Omental fat pad (tissue), 4 donors: ENCODE results near the gene TANGO6. TPM values are rescaled to one million over a fixed set of nuclear protein-coding genes. Genes with fewer than 3 reads are reported as not detected.

Experiments used
- ATAC-seq: fragments of 150-250 bp; one replicate; pipeline ENCODE4 v1.9.1; 2016; ENCODE audit warnings: mild to moderate bottlenecking, moderate library complexity; ENCODE audit not compliant: low FRiP score
- DNase-seq: peaks from one replicate; pipeline ENCODE4 v3.0.0-alpha.2; 2019; ENCODE audit warnings: low spot score
- total RNA-seq, 4 donors: library from RNA; depleted of rRNA; stranded (reverse); fragments of >200 nt; gene quantifications; one replicate each; pipeline ENCODE4 v1.1.0, GENCODE V29; 2016
- TF ChIP-seq, protein P1 (sequence below), 3 donors: fragments of 450-650 bp; IDR thresholded peaks; one replicate each; pipeline ENCODE4 v1.5.1; 2016 to 2017; ENCODE audit warnings: antibody characterized with exemption in 3 of 3, mild to moderate bottlenecking in 3 of 3, moderate library complexity in 2 of 3

TANGO6 gene
- total RNA-seq, 4 donors from 2014 or later, result 15.1 to 26.2 (median 19.8) TPM

GRCh38 chr16:69078073-69078472 lies 234.7 kb downstream of the TANGO6 start:
- TF ChIP-seq, protein P1, sequence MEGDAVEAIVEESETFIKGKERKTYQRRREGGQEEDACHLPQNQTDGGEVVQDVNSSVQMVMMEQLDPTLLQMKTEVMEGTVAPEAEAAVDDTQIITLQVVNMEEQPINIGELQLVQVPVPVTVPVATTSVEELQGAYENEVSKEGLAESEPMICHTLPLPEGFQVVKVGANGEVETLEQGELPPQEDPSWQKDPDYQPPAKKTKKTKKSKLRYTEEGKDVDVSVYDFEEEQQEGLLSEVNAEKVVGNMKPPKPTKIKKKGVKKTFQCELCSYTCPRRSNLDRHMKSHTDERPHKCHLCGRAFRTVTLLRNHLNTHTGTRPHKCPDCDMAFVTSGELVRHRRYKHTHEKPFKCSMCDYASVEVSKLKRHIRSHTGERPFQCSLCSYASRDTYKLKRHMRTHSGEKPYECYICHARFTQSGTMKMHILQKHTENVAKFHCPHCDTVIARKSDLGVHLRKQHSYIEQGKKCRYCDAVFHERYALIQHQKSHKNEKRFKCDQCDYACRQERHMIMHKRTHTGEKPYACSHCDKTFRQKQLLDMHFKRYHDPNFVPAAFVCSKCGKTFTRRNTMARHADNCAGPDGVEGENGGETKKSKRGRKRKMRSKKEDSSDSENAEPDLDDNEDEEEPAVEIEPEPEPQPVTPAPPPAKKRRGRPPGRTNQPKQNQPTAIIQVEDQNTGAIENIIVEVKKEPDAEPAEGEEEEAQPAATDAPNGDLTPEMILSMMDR (IDR thresholded peaks at IDR 0.05), result no peak
- DNase-seq (no peak), ATAC-seq (no peak)

- DNase-seq, result no peak
- ATAC-seq, result no peak
- TF ChIP-seq, protein P1 (IDR thresholded peaks at IDR 0.05), result no peak
These were observed 236.4 kb downstream of the TANGO6 start for GRCh38 chr16:69079697-69080096.

DNA sequence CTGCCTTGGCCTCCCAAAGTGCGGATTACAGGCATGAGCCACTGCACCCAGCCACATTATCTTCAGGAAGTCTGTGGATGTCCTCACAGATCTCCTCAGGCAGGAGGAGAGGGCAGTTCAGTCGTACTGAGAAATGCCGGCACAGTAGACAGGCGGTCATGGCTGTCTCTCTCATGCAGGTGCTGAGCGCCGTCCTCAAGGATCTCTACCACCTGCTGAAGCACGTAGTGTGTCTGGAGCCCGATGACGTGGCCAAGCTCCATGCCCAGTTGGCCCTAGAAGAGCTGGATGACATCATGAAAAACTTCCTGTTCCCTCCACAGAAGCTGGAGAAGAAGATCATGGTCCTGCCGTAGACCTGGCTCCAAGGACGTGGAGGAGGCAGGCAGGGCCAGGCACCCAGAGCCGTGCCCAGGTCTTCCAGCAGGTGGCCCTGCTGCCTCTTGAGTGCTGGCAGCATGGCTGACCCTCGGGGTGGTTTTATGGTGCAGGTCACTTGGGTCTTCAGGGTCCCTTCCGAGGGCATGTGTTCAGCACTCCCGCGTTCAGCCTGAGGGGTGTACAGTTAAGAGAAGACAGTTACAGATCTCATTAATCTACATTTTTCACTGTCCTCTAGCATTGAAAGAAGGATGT lies 240.1 kb downstream of the TANGO6 start:
- no peak for ATAC-seq
- TF ChIP-seq, protein P1 (IDR thresholded peaks at IDR 0.05), result no peak
- DNase-seq, result no peak

GRCh38 chr16:69084289-69084688 lies 241.0 kb downstream of the TANGO6 start:
- DNase-seq (no peak), ATAC-seq (no peak)
- TF ChIP-seq, protein P1 (IDR thresholded peaks at IDR 0.05), result no peak

DNA sequence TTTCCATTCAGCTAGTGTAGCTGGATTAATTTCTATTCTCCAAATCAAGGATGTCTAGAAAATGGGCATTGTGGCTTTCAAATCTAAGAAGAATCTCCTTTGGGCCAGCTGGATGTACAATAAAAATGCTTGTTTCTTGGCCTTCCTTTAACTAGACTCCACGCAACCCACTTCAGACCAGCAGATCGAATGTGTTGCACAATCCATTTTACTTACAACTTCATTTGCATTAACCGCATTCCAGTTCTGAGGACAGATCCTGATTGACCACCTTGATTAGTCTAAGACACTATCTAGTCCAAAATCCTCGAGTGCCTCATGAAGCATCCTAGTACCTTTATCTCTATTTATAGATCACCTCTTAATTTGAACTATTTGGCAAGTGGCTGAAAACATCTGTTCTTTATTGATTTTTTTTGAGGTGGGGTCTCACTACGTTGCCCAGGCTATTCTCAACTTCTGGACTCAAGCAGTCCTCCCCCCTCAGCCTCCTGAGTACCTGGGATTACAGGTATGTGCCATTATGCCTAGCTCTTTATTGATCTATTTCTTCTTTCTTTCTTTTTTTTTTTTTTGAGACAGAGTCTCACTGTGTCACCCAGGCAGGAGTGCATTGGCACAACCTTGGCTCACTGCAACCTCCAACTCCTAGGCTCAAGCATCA lies 241.8 kb downstream of the TANGO6 start:
- TF ChIP-seq, protein P1 (IDR thresholded peaks at IDR 0.05), result no peak
- DNase-seq (no peak), ATAC-seq (no peak)

DNA sequence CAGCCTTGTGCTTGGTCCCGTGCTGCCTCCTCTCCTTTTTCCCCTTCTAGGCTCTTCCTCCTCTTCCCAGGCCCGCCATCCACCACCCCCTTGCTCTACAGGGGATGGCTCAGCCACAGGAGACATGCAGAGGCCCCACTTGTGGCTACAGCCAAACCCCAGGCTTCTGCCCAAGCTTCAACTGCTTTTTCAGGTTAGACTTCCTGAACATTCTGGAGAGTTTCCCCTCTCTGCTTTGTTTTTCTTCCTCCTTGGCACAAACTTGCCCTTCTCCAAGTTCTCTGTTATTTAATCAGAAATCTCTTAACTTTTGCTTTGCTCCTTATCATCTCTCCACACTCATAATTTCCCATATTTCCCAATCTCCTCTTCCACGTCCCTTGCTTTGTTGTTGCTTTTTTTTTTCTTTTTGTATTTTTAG lies 243.8 kb downstream of the TANGO6 start:
- TF ChIP-seq, protein P1 (IDR thresholded peaks at IDR 0.05), result no peak
- DNase-seq (no peak), ATAC-seq (no peak)

GRCh38 chr16:69088684-69089083 lies 245.4 kb downstream of the TANGO6 start:
- ATAC-seq (no peak), DNase-seq (no peak)
- TF ChIP-seq, protein P1 (IDR thresholded peaks at IDR 0.05), result no peak
